Stimulated activated CD4-positive, alpha-beta T cell treated with anti-CD3 and anti-CD28 coated beads, Interleukin-4, amount 100 ng/mL, for 24 hours (primary cell): ENCODE results near the gene KCNE1.
"Not testable (repeated sequence)": the region's sequence is repeated elsewhere in the genome, so short reads cannot be mapped to it uniquely, and the experiment has no call there.

Experiments used
- DNase-seq: peaks from one replicate; pipeline ENCODE4 v3.0.0-alpha.2; 2020

KCNE1 gene

GRCh38 chr21:34510148-34511142, 1.6 kb downstream of the KCNE1 start:
- DNase-seq, result peak; percentile 60

- DNase-seq, result no peak
Measured at GRCh38 chr21:34509151-34509550, 2.9 kb downstream of the KCNE1 start.

DNA sequence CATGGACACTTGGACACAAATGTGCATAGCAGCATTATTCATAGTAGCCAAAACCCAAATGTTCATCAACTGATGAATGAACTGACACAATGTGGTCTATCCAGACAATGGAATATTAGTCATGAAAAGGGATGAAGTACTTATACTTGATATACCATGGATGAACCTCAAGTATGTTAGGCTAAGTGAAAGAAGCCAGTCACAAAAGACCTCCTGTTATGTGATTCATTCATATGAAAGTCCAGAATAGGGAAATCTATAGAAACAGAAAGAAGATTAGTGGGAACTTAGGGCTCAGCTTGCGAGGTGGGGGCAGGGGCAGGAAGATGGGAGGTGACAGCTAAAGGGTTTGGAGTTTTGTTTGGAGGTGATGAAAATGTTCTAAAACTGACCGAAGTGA, 7.4 kb downstream of the KCNE1 start:
- DNase-seq, result no peak

- no peak for DNase-seq
Measured at GRCh38 chr21:34502480-34503106, 9.4 kb downstream of the KCNE1 start.

DNA sequence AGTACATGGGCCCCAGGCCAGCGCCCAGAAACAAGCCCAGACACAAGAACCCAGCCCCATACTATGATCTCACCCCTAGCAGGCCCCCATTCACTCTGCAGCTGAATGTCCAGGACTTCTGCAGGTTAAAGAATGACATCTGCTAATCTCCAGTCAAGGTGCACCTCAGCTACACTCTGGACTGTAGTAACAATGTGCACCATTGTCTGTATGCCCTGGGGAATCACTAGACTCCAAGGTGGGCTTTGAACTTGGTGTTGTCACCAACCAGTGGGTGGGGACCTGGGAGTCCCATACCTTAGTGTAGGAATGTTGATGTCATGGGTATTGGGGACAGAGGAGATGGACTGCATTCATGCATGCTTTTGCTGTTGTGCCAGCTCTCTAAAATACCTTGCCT, 10.3 kb downstream of the KCNE1 start:
- DNase-seq, result no peak

- no peak for DNase-seq
Measured at GRCh38 chr21:34500191-34500590, 11.8 kb downstream of the KCNE1 start.

DNA sequence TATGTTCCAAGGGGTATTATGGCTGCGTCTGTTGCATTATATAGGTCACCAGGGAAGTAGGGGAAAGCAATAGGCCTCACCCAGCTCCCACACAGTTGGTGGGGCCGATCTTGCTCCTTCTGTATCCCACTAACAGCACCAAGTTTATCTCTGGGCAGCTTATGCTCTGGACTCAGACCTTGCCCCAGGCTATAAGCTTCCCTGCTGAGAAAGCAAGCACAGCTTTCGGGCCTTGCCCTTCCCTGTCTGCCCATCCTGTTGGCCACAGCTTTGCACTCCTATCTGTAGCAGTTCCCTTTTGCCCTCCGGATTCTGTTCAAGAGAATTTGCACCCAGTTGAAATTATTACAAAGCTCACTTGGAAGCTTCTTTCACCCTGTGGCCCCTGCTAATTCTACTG, 12.9 kb downstream of the KCNE1 start:
- DNase-seq, result no peak

DNA sequence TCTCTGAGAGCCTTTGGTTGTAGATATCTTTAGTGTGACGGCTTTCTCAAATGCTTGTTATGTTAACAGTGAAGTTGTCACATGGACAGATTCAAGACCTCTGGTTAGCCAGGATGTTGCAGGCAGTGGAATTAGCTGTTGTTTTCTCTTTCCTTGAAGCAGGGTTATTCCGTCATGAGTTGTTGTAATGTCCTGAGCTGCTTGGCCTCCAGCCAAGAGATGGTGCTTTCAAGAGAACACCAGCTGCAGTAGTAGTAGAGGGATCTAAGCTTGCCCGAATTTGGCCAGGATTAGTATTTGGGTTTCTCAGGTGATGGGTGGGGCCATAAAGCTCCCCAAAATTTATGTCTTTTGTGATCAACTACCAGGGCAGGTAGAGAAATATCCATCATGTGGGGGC, 13.4 kb downstream of the KCNE1 start:
- no peak for DNase-seq

DNA sequence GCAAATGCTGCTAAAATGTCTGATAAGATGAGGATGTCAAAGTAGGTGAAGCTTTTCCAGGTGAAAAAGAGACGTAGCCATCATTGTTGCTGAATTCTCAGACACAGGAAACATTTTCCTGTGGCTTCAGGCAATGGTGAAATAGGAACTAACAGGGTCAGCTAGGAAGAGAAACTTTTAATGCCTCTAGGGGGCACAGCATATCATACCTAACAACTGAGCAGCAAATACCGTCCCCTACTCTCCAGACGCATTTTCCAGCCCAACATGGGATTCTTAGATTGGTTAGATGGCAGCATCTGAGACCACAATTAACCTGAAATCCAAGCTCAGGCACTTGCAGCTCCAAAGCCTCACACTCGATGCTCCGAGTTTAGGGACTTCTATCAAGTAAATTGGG, 28.2 kb downstream of the KCNE1 start:
- DNase-seq, result not testable (repeated sequence)

DNA sequence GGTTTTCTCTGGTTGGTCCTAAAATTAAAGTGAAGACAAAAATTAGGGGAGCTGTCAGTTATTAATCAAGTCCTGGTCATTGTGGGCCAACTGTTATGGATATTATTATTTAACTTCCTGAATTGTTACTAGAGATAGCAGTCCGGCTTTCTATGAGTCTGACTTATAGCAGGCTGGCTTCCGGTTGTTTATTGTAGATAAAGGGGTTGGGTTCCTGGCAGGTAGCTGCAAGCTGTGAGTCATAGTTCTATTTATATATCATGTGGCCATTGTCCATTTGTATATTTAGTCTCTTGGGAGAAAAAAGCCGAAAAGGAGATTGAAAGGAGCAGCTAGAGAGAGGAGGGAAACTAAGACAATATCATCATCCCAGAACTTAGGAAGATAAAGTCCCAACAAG, 28.6 kb downstream of the KCNE1 start:
- not testable (repeated sequence) for DNase-seq

- not testable (repeated sequence) for DNase-seq
Measured at GRCh38 chr21:34467333-34467732, 44.7 kb downstream of the KCNE1 start.

GRCh38 chr21:34459426-34459825, 52.6 kb downstream of the KCNE1 start:
- not testable (repeated sequence) for DNase-seq

DNA sequence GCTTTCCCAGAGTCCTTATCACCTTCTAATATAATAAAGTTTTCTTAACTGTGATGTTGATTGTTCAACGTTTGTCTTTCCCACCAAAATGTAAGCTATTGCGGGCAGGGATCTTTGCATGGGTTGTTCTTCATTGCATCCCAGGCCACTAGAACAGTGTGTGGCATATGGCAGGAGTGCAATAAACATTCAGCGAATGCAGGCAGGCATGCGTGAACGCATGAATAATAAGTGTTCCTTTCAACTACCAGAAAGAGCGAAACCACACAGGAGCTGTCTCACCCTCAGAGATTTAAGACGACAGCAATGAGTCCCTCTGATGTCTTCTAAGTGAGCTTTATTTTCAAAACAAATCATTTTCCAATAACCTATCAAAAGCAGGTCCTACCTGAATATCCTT, 53.7 kb downstream of the KCNE1 start:
- not testable (repeated sequence) for DNase-seq

GRCh38 chr21:34456180-34456579, 55.8 kb downstream of the KCNE1 start:
- not testable (repeated sequence) for DNase-seq

DNA sequence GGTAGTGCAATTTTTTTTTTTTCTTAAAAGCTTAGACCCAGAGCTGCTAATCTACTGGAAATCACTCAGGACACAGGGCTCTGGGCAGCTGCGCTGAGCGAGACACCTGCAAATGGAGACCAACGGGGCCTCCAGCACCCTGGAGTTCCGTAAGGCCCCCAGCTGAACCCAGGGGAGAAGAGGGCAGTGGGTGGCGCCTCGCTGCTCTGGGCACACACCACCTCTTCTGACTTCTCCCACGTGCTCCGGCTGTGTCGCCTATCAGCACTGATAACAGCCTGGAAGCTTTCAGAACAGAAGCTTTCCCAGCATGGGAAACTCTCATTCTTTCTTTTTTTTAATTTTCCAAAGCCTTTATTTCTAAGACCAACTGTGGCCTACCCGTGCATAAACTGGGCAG, 56.4 kb downstream of the KCNE1 start:
- not testable (repeated sequence) for DNase-seq

GRCh38 chr21:34447018-34447417, 65.0 kb downstream of the KCNE1 start:
- not testable (repeated sequence) for DNase-seq

DNA sequence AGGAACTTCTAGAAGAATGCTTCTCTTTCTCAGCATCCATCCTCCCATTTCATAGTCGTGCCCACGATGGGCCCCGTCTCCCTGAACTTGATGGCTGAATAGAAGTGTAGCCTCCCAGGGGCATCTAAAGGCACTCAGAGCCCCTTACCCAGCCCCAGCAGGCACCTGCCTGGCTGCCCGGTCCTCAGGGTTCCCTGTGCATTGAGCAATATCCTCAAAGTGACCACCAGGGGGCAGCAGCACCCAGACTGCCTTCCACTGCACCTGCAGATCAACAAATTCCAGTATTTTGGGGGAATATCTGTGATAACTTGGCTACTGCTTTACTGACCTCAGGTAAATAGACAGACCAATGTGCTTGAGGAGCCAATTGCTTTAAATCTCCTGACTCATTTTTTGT, 68.5 kb downstream of the KCNE1 start:
- not testable (repeated sequence) for DNase-seq

DNA sequence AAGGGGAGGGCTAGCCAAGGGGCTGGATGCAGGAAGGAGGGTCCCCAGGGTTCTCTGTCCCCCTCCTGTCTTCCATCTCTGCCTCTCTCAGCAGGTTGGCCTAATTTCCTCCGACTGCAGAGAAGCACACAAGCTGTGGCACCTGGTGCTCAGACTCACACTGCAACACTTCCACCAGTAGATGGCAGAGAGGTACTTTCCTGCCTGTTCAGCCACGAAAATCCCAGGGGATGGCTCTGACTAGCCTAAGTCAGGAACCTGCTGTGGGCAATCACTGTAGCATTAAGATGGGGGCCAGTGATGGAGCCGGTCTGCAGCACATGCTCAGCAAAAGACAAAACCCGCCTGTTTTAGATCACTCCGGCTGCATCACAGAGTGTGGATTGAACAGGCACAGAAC, 82.3 kb downstream of the KCNE1 start:
- DNase-seq, result not testable (repeated sequence)

DNA sequence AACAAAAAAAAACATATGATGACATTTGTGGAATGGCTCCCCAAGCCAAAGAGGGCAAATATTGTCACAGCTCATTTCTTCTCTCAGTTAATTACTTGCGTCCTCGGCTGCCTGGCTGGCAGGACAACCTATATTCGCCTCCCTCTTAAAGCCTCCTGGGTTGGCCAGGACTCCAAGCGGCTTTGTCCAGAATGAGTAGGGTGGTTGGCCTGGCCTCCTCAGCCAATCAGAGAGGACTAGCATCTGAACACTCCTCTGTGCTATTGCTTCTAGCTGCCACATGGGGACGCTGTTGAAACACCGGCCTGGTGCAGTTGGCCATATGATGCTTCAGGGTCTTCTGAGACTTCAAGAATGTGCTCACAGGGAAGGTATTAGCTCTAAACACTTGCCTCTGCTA, 83.6 kb downstream of the KCNE1 start:
- DNase-seq, result not testable (repeated sequence)

GRCh38 chr21:34427339-34427738, 84.7 kb downstream of the KCNE1 start:
- not testable (repeated sequence) for DNase-seq

DNA sequence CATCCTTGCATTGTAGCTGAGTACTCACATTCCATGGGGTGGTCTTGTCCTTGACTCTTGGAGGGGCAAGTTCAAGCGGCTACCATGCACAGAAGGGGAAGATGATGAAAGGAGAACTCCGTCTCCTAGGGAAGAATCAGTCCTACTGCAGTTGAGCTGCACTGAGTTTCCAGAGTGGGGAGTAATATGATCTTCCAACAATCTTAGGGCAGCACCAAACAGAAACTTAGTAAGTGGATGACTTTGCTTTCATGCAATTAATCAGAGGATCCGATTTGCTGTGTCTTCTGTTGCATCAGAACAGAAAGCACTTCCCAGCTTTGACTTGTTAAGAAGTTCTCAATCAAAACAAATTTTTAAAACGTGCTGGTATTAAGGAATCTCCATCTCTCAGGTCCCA, 88.2 kb downstream of the KCNE1 start, which contains the start of gene SMIM34:
Gene SMIM34, minus strand, starts transcription at position 147 of the 400 bp plus-strand sequence. Its CDS starts 112 bp downstream, at position 35.
- not testable (repeated sequence) for DNase-seq

DNA sequence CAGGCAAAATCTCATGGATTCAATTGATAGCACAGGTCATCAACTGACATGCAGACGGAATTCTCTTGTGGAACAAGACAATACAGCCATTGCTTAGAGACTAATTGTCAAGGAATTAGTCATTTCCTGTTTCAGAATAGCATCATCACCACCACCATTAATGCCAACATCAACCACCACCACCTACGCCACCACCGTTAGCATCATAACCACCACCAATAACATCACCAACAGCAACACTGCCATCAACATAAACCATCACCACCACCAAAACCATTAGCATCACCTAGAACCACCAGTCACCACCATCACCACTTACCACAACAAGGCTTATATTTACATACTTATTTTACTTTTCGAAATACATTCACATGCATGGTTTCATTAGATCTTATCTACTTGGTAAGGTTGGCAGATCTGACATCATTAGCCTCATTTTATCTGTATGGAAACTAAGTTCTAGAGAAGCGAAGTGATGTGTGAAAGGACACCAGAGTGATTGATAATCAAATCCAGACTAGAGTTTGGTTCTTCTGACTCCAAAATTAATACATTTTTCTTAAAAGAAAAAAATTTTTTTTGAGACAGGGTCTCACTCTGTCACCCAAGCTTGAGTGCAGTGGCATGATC, 94.4 kb downstream of the KCNE1 start:
- DNase-seq, result not testable (repeated sequence)

DNA sequence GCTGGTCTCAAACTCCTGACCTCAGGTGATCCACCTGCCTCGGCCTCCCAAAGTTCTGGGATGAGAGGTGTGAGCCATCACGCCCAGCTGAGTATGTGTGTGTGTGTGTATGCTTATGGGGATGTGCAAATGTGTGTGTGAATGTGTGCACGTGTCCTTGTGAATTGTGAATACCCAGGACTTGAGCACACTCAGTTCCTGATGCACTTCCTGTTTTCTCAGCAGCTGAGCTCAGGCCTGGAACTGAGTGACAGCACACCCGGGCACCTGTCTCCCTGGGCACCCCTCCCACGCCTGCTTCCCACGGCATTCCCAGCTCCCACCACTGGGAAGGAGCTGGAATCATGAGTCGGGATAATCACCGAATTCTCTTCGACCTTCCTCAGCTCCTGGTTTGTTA, 104.7 kb downstream of the KCNE1 start:
- not testable (repeated sequence) for DNase-seq
